IMR-90 (cell line): ENCODE measurements around the gene B4GALNT3.

Experiments
- BHLHE40 ChIP-seq: fragments of 150-350 bp; IDR thresholded peaks from 2 replicates; pipeline ENCODE4 v1.6.1; 2016; ENCODE audit warnings: mild to moderate bottlenecking, low read depth, low read length
- CEBPB ChIP-seq: IDR thresholded peaks from 2 replicates; pipeline ENCODE4 v1.6.1; 2012; ENCODE audit warnings: low read depth, low read length, improper control_type of control experiment
- CHD1 ChIP-seq: IDR thresholded peaks from 2 replicates; pipeline ENCODE4 v1.6.1; 2012; ENCODE audit warnings: low read depth, low read length, improper control_type of control experiment
- CTCF ChIP-seq: conservative IDR thresholded peaks from 2 replicates; pipeline ENCODE4 v1.5.1; 2012; ENCODE audit warnings: mild to moderate bottlenecking, low read depth, low read length, improper control_type of control experiment
- FOS ChIP-seq: fragments of 150-350 bp; IDR thresholded peaks from 2 replicates; pipeline ENCODE4 v1.6.1; 2016; ENCODE audit warnings: low read depth, low read length
- MAFK ChIP-seq: IDR thresholded peaks from 2 replicates; pipeline ENCODE4 v1.6.1; 2012; ENCODE audit warnings: low read depth, low read length, improper control_type of control experiment
- NFE2L2 ChIP-seq: fragments of 150-350 bp; IDR thresholded peaks from 2 replicates; pipeline ENCODE4 v1.6.1; 2016; ENCODE audit warnings: low read depth, mild to moderate bottlenecking, low read length
- POLR2A ChIP-seq: IDR thresholded peaks from 2 replicates; pipeline ENCODE4 v1.6.1; 2012; ENCODE audit warnings: mild to moderate bottlenecking, low read depth, low read length
- RAD21 ChIP-seq: IDR thresholded peaks from 2 replicates; pipeline ENCODE4 v1.6.1; 2012; ENCODE audit warnings: low read length, improper control_type of control experiment
- RCOR1 ChIP-seq: IDR thresholded peaks from 2 replicates; pipeline ENCODE4 v1.6.1; 2012; ENCODE audit warnings: mild to moderate bottlenecking, low read length, improper control_type of control experiment; ENCODE audit not compliant: insufficient replicate concordance
- RFX5 ChIP-seq: IDR thresholded peaks from 2 replicates; pipeline ENCODE4 v1.8.0; 2012; ENCODE audit warnings: low read depth, mild to moderate bottlenecking, low read length, moderate library complexity
- SMC3 ChIP-seq: fragments of 150-350 bp; IDR thresholded peaks from 2 replicates; pipeline ENCODE4 v1.6.1; 2016; ENCODE audit warnings: low read depth, mild to moderate bottlenecking, antibody characterized with exemption, low read length, moderate library complexity
- USF2 ChIP-seq: fragments of 150-350 bp; IDR thresholded peaks from 2 replicates; pipeline ENCODE4 v1.6.1; 2017; ENCODE audit warnings: mild to moderate bottlenecking, antibody characterized with exemption, low read length, low read depth

DNA sequence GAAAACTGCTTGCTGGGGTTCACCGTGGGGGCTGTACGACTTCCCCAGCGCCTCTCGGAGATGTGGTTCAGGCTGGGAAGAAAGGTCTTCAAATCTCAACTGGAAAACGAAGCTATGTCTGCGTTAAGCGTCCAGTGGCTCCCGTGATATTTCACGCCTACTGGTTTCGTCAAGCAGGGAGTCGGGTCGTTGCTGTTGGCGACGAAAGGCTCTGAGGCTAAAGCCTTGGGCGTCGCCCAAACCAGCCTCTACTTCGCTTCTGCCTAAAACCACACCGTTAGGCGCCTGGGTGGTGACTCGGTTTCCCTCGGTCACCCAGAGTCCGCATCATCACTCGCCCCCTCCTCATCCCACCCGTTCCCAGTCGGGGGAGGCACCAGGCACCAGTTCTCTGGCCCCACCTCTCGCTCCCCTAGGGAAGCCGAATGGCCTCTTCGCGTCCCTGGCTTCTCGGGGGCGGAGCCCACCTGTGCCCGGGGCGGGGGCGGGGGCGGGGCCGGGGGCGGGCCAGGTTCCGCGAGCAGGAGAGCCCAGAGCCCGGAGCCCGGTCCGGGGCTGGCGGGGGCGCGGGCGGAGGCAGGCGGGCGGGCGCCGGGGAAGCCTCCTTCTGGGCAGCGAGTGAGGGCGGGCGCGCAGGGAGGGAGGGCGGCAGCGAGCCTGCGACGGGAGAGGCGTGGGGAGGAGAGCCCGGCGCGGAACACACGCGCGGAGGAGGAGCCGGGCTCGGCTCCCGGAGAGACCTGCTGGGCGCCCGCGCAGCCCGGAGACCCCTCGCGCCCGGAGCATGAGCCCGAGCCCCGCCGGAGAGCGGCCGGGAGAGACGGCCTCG, at the start of gene B4GALNT3:
- TF ChIP-seq CTCF (no peak), USF2 (no peak), POLR2A (no peak), SMC3 (no peak), BHLHE40 (no peak), CEBPB (no peak), MAFK (no peak), RAD21 (no peak), RFX5 (no peak), FOS (no peak), NFE2L2 (no peak), RCOR1 (no peak), CHD1 (no peak)
